K562 (cell line): ENCODE results near the gene B3GNT7.

Source experiments
- CTCF ChIP-seq, 3 experiments: IDR thresholded peaks in 2 of 3; conservative IDR thresholded peaks in 1 of 3; 2 replicates each; pipeline ENCODE4 v1.5.1; 2011 to 2012; ENCODE audit warnings: low read length in 3 of 3, mild to moderate bottlenecking in 3 of 3, control low read depth in 2 of 3, improper control_type of control experiment in 1 of 3, inconsistent platforms in 1 of 3, low read depth in 1 of 3, mixed read lengths in 1 of 3, moderate library complexity in 1 of 3; ENCODE audit not compliant: insufficient read depth in 2 of 3
- ESRRA ChIP-seq: fragments of 450-650 bp; IDR thresholded peaks from 2 replicates; pipeline ENCODE4 v1.6.1; 2014; ENCODE audit warnings: low read depth, mild to moderate bottlenecking, moderate library complexity, borderline replicate concordance
- FOXM1 ChIP-seq, 2 experiments: fragments of 450-650 bp in 1 of 2; sonication (generic) in 1 of 2; formaldehyde crosslinking in 1 of 2; IDR thresholded peaks; 2 replicates each; pipeline versions ENCODE4 v1.6.1 to v1.9.0; 2017 to 2022; ENCODE audit warnings: low read depth in 2 of 2, mild to moderate bottlenecking in 2 of 2, missing genetic modification reagents in 1 of 2, moderate library complexity in 1 of 2
- HNRNPUL1 ChIP-seq: fragments of 200-400 bp; formaldehyde crosslinking; IDR thresholded peaks from 2 replicates; pipeline ENCODE4 v1.6.1; 2017; ENCODE audit warnings: low read length
- POLR2AphosphoS5 ChIP-seq: IDR thresholded peaks from 2 replicates; pipeline ENCODE4 v1.6.1; 2011; ENCODE audit warnings: mild to moderate bottlenecking, low read depth, low read length, moderate library complexity; ENCODE audit not compliant: control insufficient read depth, insufficient read depth
- REST ChIP-seq, 2 experiments: fragments of 450-650 bp; formaldehyde crosslinking in 1 of 2; IDR thresholded peaks; 2 replicates each; pipeline versions ENCODE4 v1.4.0 to v1.6.1; 2014 to 2020; ENCODE audit warnings: mild to moderate bottlenecking in 2 of 2, borderline replicate concordance in 1 of 2, low read depth in 1 of 2
- RNF2 ChIP-seq: sonication (generic); IDR thresholded peaks from 2 replicates; pipeline ENCODE4 v1.6.1; 2016
- SMARCB1 ChIP-seq: IDR thresholded peaks from 2 replicates; pipeline ENCODE4 v1.6.1; 2011; ENCODE audit warnings: improper control_type of control experiment, low read depth; ENCODE audit not compliant: insufficient read length
- SMARCC2 ChIP-seq: fragments of 450-650 bp; IDR thresholded peaks from 2 replicates; pipeline ENCODE4 v1.6.1; 2017; ENCODE audit warnings: antibody characterized with exemption, moderate library complexity, mild to moderate bottlenecking, low read depth
- TBP ChIP-seq: optimal IDR thresholded peaks from 2 replicates; pipeline ENCODE3; 2011; ENCODE audit warnings: low read depth, low read length, improper control_type of control experiment
- ZBTB1 ChIP-seq: sonication (generic); formaldehyde crosslinking; IDR thresholded peaks from 2 replicates; pipeline ENCODE4 v1.8.1; 2023; ENCODE audit warnings: missing genetic modification reagents, low read depth, mild to moderate bottlenecking, borderline replicate concordance
- ZMIZ1 ChIP-seq, 2 experiments: fragments of 150-350 bp in 1 of 2; IDR thresholded peaks; 2 replicates each; pipeline ENCODE4 v1.6.1; 2012 to 2016; ENCODE audit warnings: low read depth in 2 of 2, low read length in 2 of 2, mild to moderate bottlenecking in 1 of 2, moderate library complexity in 1 of 2
- ZNF282 ChIP-seq: sonication (generic); formaldehyde crosslinking; IDR thresholded peaks from 2 replicates; pipeline ENCODE4 v1.8.1; 2023; ENCODE audit warnings: missing genetic modification reagents
- ZNF592 ChIP-seq: fragments of 450-650 bp; IDR thresholded peaks from 2 replicates; pipeline ENCODE4 v1.6.1; 2017; ENCODE audit warnings: antibody characterized with exemption, mild to moderate bottlenecking

GRCh38 chr2:231351648-231352047 lies 43.9 kb upstream of the B3GNT7 start:
- TF ChIP-seq POLR2AphosphoS5 = no peak
- TF ChIP-seq ZNF592 = no peak
- TF ChIP-seq FOXM1 (IDR thresholded peaks at IDR 0.05; ENCODE audit: low read depth) = no peak
- TF ChIP-seq FOXM1 (CRISPR knock-in tag; IDR thresholded peaks at IDR 0.05; ENCODE audit: low read depth) = no peak
- TF ChIP-seq ZNF282 = no peak
- no peak for TF ChIP-seq TBP
- no peak for TF ChIP-seq ESRRA
- no peak for TF ChIP-seq CTCF (IDR thresholded peaks at IDR 0.05 in 2 of 3, conservative IDR thresholded peaks at IDR 0.05 in 1 of 3; ENCODE audit: insufficient read depth in 2 of 3, low read depth in 1 of 3, low read length in 3 of 3)
- no peak for TF ChIP-seq REST (IDR thresholded peaks at IDR 0.05; ENCODE audit: borderline replicate concordance)
- TF ChIP-seq REST (CRISPR knock-in tag; IDR thresholded peaks at IDR 0.05; ENCODE audit: low read depth) = no peak
- no peak for TF ChIP-seq RNF2
- no peak for TF ChIP-seq ZMIZ1 (IDR thresholded peaks at IDR 0.05; ENCODE audit: low read depth in 2 of 2, low read length in 2 of 2)
- no peak for TF ChIP-seq ZBTB1 (CRISPR knock-in tag)
- no peak for TF ChIP-seq SMARCC2
- no peak for TF ChIP-seq HNRNPUL1
- TF ChIP-seq SMARCB1 = no peak
